GM21528 (cell line): ENCODE results near the gene C2CD3.
A peak's percentile ranks its signal among the peaks of the same experiment; 100 is the strongest.
"Not testable (repeated sequence)": the region's sequence is repeated elsewhere in the genome, so short reads cannot be mapped to it uniquely, and the experiment has no call there.

Source experiments
- ATAC-seq: cut with Tn5 transposase; IDR thresholded peaks from one replicate; pipeline ENCODE4 v1.9.1; 2021; ENCODE audit warnings: mild to moderate bottlenecking, moderate library complexity; ENCODE audit not compliant: unreplicated experiment, low FRiP score

Gene C2CD3

DNA sequence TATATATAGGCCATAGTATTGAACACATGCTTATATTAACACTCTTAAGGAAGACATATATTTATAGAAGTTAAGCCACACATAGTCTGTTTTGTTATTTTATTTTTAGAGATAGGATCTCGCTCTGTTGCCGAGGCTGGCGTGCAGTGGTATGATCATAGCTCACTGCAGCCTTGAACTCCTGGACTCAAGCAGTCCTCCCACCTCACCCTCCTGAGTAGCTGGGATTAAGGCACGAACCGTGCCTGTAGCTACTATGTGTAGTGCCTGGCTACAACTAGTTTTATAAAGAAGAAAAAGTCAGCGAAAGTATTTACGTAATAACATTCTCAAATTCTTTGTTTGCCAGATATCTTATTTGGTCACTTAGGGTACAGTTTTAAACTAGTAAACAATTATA, 182.6 kb downstream of the C2CD3 start:
- no peak for ATAC-seq

DNA sequence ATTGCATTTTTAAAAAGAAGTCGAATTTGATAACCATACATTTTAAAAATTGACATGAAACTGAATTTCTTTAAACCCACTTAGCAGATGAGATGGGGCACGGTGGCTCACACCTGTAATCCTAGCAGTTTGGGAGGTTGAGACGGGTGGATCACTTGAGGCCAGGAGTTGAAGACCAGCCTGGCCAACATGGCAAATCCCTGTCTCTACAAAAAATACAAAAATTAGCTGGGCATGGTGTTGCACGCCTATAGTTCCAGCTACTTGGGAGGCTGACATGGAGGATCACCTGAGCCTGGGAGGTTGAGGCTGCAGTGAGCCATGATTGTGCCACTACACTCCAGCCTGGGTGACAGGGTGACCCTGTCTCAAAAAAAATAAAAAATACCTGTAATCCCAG, 185.1 kb downstream of the C2CD3 start:
- not testable (repeated sequence) for ATAC-seq

GRCh38 chr11:73983741-73984538, 186.9 kb downstream of the C2CD3 start:
- ATAC-seq = no peak

DNA sequence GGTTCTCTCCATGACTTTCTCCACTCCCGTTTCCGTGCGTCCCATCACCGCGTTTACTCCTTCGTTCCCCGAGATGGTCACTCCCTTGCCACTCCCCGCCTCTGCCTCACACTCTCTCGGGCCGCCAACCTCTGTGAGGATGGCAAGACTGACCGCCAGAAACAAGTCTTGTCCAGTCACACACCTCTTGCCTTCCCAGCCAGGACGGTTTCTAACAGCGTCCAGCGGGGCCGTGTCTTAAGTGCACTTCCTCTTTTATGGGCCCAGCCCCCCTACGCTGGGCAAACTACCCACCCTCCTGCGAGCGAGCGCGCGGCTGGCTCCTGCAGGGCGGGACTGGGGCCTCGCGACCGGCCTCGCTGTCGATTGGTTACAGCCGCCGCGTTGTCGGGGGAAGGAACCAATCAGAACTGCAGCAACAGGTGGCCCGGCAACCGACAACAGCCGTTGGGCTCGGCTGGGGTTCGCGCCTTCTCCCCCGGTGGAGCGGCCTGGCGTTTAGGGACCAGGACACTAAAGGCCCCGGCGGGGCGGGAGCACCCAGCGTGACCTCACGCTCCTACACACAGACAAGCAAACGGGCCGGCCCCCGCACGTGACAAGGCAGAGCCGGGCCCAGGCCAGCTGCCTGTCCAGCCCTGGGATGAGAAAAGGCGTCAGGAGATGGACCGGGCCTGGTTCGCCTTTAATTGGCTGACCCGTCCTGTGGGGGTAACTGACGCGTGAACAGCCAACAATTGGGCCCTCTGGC, 187.6 kb downstream of the C2CD3 start:
- peak; percentile 80 for ATAC-seq

- peak; percentile 49 for ATAC-seq
These were observed 188.2 kb downstream of the C2CD3 start, which contains the start of gene UCP2 for GRCh38 chr11:73982595-73982989. UCP2 (minus strand) TSS chr11:73982843; CDS start chr11:73978378, 4,465 bp downstream.

DNA sequence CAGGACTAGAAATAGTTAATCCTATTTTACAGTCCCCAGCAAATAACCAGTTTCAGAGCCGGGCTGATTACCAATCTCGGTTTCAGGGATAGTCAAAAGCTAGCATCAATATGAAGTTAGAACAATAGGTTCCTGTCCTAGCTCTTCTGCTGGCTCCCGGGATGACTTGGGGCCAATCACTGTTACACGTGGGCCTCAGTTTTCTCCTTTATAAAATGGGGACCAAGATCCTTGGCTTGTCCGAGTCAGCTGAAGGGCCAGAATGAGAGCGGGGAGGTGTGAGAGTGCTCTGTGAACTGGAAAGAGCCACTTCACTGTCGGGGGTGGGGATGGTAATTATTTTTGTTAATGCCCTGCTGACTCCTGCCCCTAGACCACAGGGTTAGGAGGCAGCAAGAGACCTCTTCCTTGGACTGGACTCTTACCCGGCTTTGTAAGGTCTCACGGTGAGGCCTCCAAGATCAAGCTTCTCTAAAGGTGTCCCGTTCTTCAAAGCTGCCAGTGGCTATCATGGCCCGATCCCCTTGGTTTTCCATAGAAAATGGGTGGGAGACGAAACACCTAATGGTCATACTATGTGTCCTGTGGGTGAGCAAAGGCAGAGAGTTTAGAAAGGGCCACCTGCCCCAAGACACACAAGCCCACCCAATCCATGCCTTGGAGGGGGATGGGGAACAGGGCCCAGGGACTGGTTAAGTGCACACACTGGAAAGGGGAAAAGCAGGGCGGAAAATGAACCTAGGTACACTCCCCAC, 189.6 kb downstream of the C2CD3 start:
- ATAC-seq = no peak

DNA sequence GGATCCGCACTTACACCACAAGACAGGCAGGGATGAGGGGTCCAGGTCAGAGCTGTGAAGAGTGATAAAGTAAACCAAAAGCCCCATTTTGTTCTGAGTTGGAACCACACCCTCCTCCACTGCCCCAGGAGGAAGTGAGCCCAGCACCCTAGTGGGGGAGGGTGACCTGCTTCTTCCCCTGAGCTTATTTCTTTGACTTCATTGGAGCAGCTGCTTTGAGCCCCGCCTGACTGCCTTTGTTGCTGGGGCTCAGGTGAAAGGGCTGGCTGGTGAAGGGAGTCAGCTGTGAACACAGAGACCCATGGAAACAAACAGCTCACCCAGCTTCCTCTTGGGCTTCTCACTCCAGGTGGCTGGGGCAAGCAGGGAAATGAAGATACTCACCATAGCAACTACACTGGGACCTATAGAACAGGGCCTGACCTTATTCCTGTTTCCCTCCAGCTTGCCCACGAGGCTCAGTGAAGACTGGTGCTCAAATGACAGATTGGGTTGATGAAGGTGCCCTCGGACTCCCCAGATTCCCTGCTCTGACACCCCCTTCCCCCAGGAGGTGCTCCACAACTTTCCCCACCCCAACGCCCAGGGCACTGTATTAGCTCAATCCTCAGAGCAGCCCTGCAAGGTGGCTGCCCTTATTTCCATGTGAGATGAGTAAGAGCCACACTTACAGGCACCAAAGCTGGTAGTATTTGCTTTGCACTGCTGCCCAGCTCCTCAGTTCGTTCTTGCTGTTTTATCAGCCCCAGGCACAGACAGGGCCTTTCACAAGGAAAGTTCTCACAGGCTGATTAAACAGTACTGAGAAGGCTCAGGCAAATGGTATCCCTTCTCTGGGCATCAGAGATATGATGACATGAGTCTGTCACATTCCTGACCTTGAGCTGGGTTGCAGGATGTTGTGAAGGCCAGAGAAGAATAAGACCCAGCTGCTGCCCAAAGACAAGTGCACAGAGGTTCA, 190.5 kb downstream of the C2CD3 start:
- peak; percentile 47 for ATAC-seq

DNA sequence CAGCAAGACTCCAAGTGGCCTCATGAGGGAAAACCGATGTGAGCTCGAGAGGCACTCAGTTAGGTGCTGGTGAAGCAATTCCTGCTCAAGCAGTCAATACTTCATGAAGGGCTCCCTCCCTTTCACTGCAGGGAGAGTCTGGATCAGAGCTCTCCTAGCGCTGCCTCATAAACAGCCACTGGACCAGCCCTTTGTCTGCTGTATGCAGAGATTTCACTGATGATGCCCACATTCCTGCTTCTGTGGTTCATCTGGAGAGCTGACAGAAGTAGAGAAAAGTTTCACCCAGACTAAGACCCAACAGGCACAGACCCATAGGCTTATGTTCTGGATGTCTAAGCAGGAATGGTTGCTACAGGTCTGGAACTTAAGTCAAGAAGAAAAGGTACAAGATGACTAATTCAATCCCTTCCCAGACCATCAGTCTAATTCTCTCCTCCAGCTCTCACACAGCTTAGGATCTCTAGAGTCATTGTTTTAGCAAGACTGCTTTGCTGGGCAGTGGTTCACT, 192.2 kb downstream of the C2CD3 start:
- ATAC-seq = no peak

GRCh38 chr11:73977856-73978519, 192.8 kb downstream of the C2CD3 start:
- no peak for ATAC-seq

DNA sequence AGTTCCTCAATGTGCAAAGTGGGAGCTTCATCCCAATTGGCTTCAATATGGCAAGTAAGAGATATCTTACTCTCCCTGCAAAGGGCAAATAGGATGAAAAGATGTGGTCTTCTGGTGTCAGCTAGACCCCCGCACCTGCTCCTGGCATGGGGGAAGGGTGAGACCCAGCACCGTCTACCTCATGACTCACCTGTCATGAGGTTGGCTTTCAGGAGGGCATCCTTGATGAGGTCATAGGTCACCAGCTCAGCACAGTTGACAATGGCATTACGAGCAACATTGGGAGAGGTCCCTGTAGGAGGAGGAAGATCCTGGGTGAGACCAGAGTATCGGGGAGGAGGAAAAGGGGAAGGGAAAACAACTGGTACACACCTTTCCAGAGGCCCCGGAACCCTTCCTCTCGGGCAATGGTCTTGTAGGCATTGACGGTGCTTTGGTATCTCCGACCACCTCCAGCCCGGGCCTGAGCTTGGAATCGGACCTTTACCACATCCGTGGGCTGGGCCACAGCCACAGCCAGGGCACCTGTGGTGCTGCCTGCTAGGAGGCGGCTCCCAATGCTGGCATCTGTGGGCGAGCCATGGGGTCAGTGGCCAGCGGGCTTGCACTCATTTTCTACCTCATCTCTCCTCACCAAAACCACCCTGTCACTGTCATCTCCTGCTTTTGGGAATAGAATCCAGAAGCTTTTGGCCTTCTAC, 194.2 kb downstream of the C2CD3 start:
- ATAC-seq = no peak

DNA sequence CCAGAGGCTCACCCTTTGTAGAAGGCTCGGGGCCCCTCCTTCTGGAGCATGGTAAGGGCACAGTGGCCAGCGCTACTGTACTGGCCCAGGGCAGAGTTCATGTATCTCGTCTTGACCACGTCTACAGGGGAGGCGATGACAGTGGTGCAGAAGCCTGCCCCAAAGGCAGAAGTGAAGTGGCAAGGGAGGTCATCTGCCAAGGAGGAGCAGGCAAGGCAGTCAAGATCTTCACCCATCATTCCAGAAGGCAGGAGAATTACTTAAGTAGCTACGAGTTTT, 195.4 kb downstream of the C2CD3 start:
- no peak for ATAC-seq

DNA sequence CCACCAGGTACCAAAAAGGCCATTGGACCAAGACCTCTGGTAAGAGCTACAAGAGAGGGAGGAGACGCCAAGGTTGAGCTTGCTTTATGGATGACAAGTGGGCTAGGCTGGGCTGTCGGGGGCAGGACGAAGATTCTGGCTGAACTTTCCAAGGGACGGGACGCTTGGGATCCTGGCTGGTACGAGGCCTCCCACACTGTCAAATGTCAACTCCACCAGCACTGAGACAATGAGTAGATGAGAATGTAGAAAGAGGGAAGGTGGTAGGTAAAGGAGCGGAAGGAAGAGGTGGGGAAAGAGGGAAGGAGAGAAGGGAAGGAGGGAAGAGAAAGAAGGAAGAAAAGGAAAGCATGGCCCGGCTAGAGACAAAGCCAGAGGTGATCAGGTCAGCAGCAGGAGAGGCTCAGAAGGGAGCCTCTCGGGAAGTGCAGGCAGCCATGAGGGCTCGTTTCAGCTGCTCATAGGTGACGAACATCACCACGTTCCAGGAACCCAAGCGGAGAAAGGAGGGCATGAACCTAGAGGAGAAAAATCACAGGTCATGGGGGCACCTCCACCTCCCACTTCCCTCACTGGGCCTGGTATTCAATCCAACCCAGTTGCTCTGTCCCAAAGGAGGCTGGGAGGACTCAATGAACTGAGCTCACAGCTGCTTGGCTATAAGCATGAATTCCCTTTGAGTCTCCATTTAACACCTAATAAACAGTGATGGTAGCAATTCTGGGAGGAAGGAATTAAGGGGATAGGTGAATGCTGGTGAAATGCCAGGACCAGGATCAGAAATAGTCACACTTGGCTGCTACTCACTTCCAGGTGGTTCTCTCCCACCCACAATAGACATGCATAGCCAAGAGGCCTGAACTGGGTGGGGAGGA, 196.0 kb downstream of the C2CD3 start:
- ATAC-seq = no peak

- no peak for ATAC-seq
These were observed 198.0 kb downstream of the C2CD3 start for GRCh38 chr11:73972620-73973449.

DNA sequence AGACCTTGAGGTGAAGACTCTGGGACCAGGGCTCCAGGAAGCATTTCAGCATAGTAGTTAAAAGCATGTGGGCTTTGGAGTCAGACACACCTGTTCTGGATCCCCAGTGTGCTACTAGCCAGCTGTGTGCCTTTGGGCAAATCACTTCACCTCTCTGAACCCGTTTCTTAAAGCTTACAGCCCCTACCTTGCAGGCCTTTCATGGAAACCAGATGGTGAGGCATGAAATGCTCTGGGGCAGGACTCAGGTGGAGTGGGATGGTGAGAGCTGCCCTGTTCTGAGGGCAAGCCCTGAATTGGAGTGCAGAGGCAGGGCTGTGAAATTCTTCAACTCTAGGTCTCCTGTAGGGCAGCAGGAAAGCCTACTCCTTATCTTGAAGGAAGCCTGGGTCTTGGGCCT, 198.6 kb downstream of the C2CD3 start:
- ATAC-seq = no peak

GRCh38 chr11:73971175-73971719, 199.6 kb downstream of the C2CD3 start:
- no peak for ATAC-seq

- no peak for ATAC-seq
These were observed 200.6 kb downstream of the C2CD3 start for GRCh38 chr11:73969991-73970800.
